ENCODE results near the gene TIMMDC1.

GRCh38 chr3:119551598-119551997 is 53.3 kb downstream of the TIMMDC1 start:
- no peak for TF ChIP-seq POLR2A (IDR thresholded peaks at IDR 0.05; ENCODE audit: low read depth, low read length)
- TF ChIP-seq RAD21 (IDR thresholded peaks at IDR 0.05; ENCODE audit: low read length): no peak
- no peak for TF ChIP-seq RFX5 (IDR thresholded peaks at IDR 0.05; ENCODE audit: low read depth, low read length)
- no peak for TF ChIP-seq CTCF (conservative IDR thresholded peaks at IDR 0.05; ENCODE audit: low read depth, low read length)
- TF ChIP-seq NFE2L2 (IDR thresholded peaks at IDR 0.05; ENCODE audit: low read depth, low read length): no peak
- no peak for TF ChIP-seq FOS (IDR thresholded peaks at IDR 0.05; ENCODE audit: low read depth, low read length)

Measured in IMR-90 (cell line).